SK-N-SH (cell line): ENCODE measurements around the gene GLRA1. TPM values are rescaled to one million over a fixed set of nuclear protein-coding genes. Genes with fewer than 3 reads are reported as not detected.
A peak's percentile ranks its signal among the peaks of the same experiment; 100 is the strongest.

Experiments used
- CTCF ChIA-PET: fragments of 300-600, 350-600 bp; formaldehyde crosslinking; extraction: SDS; loops from one replicate; lab custom pipeline; 2021; lab: Yijun Ruan, JAX
- POLR2A ChIA-PET: fragments of 350-600 bp; sonication (Branson Sonifier 250); formaldehyde crosslinking; extraction: SDS; loops from one replicate; lab custom pipeline; 2020; ENCODE audit warnings: antibody characterized with exemption, inconsistent platforms; lab: Yijun Ruan, JAX
- DNase-seq: peaks from one replicate; pipeline ENCODE4 v3.0.0; 2012
- H2AFZ ChIP-seq: fragments of 200-600 bp; sonication (generic); 2 replicates; pipeline ENCODE4 v1.8.1; 2016; ENCODE audit warnings: antibody characterized with exemption, mild to moderate bottlenecking, low read depth
- H3F3A ChIP-seq: fragments of 200-600 bp; sonication (generic); replicated peaks from 2 replicates; pipeline ENCODE3; 2016; ENCODE audit warnings: antibody characterized with exemption, mild to moderate bottlenecking; ENCODE audit not compliant: insufficient read depth
- H3K27ac ChIP-seq, 2 experiments: fragments of 200-500 bp in 1 of 2; fragments of 200-600 bp in 1 of 2; sonication (Bioruptor generic) in 1 of 2; sonication (generic), shearing (Covaris generic) in 1 of 2; 2 replicates each; pipeline versions ENCODE4 v1.5.1 to v1.6.1; 2014 to 2016; ENCODE audit warnings: low read depth in 2 of 2, inconsistent platforms in 1 of 2, low read length in 1 of 2, mild to moderate bottlenecking in 1 of 2, mixed read lengths in 1 of 2
- H3K27me3 ChIP-seq: fragments of 200-600 bp; sonication (generic), shearing (Covaris generic); 2 replicates; pipeline ENCODE4 v1.6.1; 2016; ENCODE audit warnings: mixed run types; ENCODE audit not compliant: insufficient read depth
- H3K36me3 ChIP-seq, 2 experiments: fragments of 200-500 bp in 1 of 2; fragments of 200-600 bp in 1 of 2; sonication (Bioruptor generic) in 1 of 2; sonication (generic) in 1 of 2; replicated peaks in 1 of 2; 2 replicates each; pipeline versions ENCODE3 to v1.5.1; 2014 to 2016; ENCODE audit warnings: low read length in 1 of 2, mild to moderate bottlenecking in 1 of 2; ENCODE audit not compliant: insufficient read depth in 2 of 2, control insufficient read depth in 1 of 2
- H3K4me1 ChIP-seq, 2 experiments: fragments of 200-500 bp in 1 of 2; fragments of 200-600 bp in 1 of 2; sonication (Bioruptor generic) in 1 of 2; sonication (generic), shearing (Covaris generic) in 1 of 2; 2 replicates each; pipeline versions ENCODE4 v1.5.1 to v1.6.1; 2014 to 2016; ENCODE audit warnings: low read depth in 1 of 2, low read length in 1 of 2, mixed run types in 1 of 2; ENCODE audit not compliant: insufficient read depth in 2 of 2, control insufficient read depth in 1 of 2
- H3K4me2 ChIP-seq: fragments of 200-600 bp; sonication (generic), shearing (Covaris generic); 2 replicates; pipeline ENCODE4 v1.6.1; 2017; ENCODE audit warnings: mixed run types
- H3K4me3 ChIP-seq, 2 experiments: fragments of 200-500 bp in 1 of 2; fragments of 200-600 bp in 1 of 2; sonication (Bioruptor generic) in 1 of 2; sonication (generic), shearing (Covaris generic) in 1 of 2; 2 replicates each; pipeline versions ENCODE4 v1.5.1 to v1.8.1; 2014 to 2016; ENCODE audit warnings: low read depth in 2 of 2, inconsistent platforms in 1 of 2, low read length in 1 of 2, mild to moderate bottlenecking in 1 of 2, mixed read lengths in 1 of 2, moderate library complexity in 1 of 2
- H3K79me2 ChIP-seq: fragments of 200-600 bp; sonication (generic); 2 replicates; pipeline ENCODE4 v1.8.1; 2017; ENCODE audit warnings: mild to moderate bottlenecking; ENCODE audit not compliant: insufficient read depth
- H3K9ac ChIP-seq: fragments of 200-600 bp; sonication (generic); 2 replicates; pipeline ENCODE4 v1.6.1; 2017; ENCODE audit warnings: mixed run types
- H3K9me2 ChIP-seq: fragments of 200-600 bp; sonication (generic); 2 replicates; pipeline ENCODE4 v1.6.1; 2017; ENCODE audit warnings: mixed run types
- H3K9me3 ChIP-seq: fragments of 200-600 bp; sonication (generic); 2 replicates; pipeline ENCODE4 v1.6.1; 2017; ENCODE audit warnings: mixed run types, mild to moderate bottlenecking, moderate library complexity
- H4K20me1 ChIP-seq: fragments of 200-600 bp; sonication (generic); 2 replicates; pipeline ENCODE4 v1.6.1; 2017; ENCODE audit warnings: mild to moderate bottlenecking, mixed run types; ENCODE audit not compliant: insufficient read depth
- EZH2phosphoT487 ChIP-seq: fragments of 200-600 bp; sonication (generic); IDR thresholded peaks from 2 replicates; pipeline ENCODE4 v1.6.1; 2017; ENCODE audit warnings: low read depth, mixed run types, mild to moderate bottlenecking, antibody characterized with exemption, moderate library complexity, borderline replicate concordance
- FOSL2 ChIP-seq: IDR thresholded peaks from 2 replicates; pipeline ENCODE4 v1.4.0; 2012; ENCODE audit warnings: low read depth, mild to moderate bottlenecking, moderate library complexity, borderline replicate concordance
- GABPA ChIP-seq: IDR thresholded peaks from 2 replicates; pipeline ENCODE4 v1.4.0; 2012; ENCODE audit warnings: low read depth, mild to moderate bottlenecking
- MAX ChIP-seq: IDR thresholded peaks from 2 replicates; pipeline ENCODE4 v1.4.0; 2012; ENCODE audit warnings: low read depth
- MXI1 ChIP-seq: IDR thresholded peaks from 2 replicates; pipeline ENCODE4 v1.6.1; 2012; ENCODE audit warnings: mild to moderate bottlenecking, low read depth, low read length, improper control_type of control experiment
- NFIC ChIP-seq: IDR thresholded peaks from 2 replicates; pipeline ENCODE4 v1.4.0; 2012; ENCODE audit warnings: borderline replicate concordance
- RCOR1 ChIP-seq: fragments of 150-350 bp; IDR thresholded peaks from 2 replicates; pipeline ENCODE4 v1.6.1; 2017; ENCODE audit warnings: antibody characterized with exemption, low read length
- RXRA ChIP-seq: IDR thresholded peaks from 2 replicates; pipeline ENCODE4 v1.4.0; 2012; ENCODE audit warnings: low read depth, mild to moderate bottlenecking, borderline replicate concordance
- SIN3A ChIP-seq: IDR thresholded peaks from 2 replicates; pipeline ENCODE4 v1.6.1; 2012; ENCODE audit warnings: low read depth, mild to moderate bottlenecking, low read length, moderate library complexity, borderline replicate concordance
- TAF1 ChIP-seq: IDR thresholded peaks from 2 replicates; pipeline ENCODE4 v1.6.1; 2012; ENCODE audit warnings: low read depth, mild to moderate bottlenecking, low read length, moderate library complexity, borderline replicate concordance
- TCF12 ChIP-seq: IDR thresholded peaks from 2 replicates; pipeline ENCODE4 v1.4.0; 2012
- USF2 ChIP-seq: fragments of 150-350 bp; IDR thresholded peaks from 2 replicates; pipeline ENCODE4 v1.6.1; 2017; ENCODE audit warnings: antibody characterized with exemption, low read length, low read depth, borderline replicate concordance
- ZBTB33 ChIP-seq: IDR thresholded peaks from 2 replicates; pipeline ENCODE4 v1.4.0; 2012; ENCODE audit warnings: low read depth, borderline replicate concordance
- WGBS: methylation state at CpG from one replicate; pipeline ENCODE4 v1.1.6; 2017; ENCODE audit warnings: low lambda C conversion rate; 5-methylcytosine and 5-hydroxymethylcytosine counted together
- polyA plus RNA-seq, 3 experiments: library from polyadenylated mRNA; depleted of rRNA; stranded (reverse); fragments of >200 nt; gene quantifications; 2 replicates each; pipeline ENCODE4 v1.2.3, GENCODE V29; 2012
- TF ChIP-seq, protein P1 (sequence below): IDR thresholded peaks from 2 replicates; pipeline ENCODE4 v1.6.1; 2012; ENCODE audit warnings: mild to moderate bottlenecking, low read depth, low read length, moderate library complexity

Gene GLRA1
- polyA plus RNA-seq, 1 of the 3 experiments (the other 2 are of a cell fraction): not detected

- Histone ChIP-seq H3F3A (peaks cover 36% of the 10 kb centered on the region), H3K9me2 (no peaks in the 10 kb centered on the region), H3K79me2 (peaks cover 95% of the 10 kb centered on the region), H3K4me3 (no peak overlapping the region), H3K27ac (peak overlapping the region in 1 of 2 experiments; percentile 8; a peak in 1 of 4 replicates), H3K36me3 (peaks cover 71 to 91% of the 10 kb centered on the region in 2 experiments), H3K9me3 (no peaks in the 10 kb centered on the region), H3K27me3 (no peaks in the 10 kb centered on the region), H4K20me1 (peaks cover 32% of the 10 kb centered on the region), H3K4me1 (peaks cover 0 to 6% of the 10 kb centered on the region in 2 experiments; a peak in 1 of 4 replicates), H3K9ac (no peak overlapping the region), H3K4me2 (no peak overlapping the region), H2AFZ (no peak overlapping the region)
- POLR2A ChIA-PET: no interaction called here
- WGBS: 58% methylated on average over 3 of the region's 3 CpGs
- CTCF ChIA-PET: interaction anchor here (1.1 kb wide), 1 partner anchor 11 kb away, joined by 3 read pairs; no protein-coding TSS in a partner anchor
- DNase-seq: no peak
- TF ChIP-seq FOSL2 (peak; percentile 24; the same call in 1 of the 2 replicates), NFIC (no peak)
Measured at GRCh38 chr5:151799407-151799806, 125.2 kb downstream of the GLRA1 start.

DNA sequence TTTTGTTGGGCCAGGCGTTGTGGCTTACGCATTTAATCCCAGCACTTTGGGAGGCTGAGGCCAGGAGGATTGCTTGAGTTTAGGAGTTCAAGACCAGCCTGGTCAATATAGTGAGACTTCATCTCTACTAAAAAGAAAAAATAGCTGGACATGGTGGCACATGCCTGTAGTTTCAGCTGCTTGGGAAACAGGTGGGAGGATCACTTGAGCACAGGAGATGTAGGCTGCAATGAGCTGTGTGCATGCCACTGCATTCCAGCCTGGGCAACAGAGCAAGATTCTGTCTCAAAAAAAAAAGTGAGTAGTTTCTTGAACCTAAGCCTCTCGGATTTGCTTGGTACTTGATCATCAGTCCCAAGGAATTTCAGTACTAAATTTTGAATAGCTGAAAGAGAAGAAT lies 126.0 kb downstream of the GLRA1 start:
- Histone ChIP-seq H3K79me2 (peaks cover 95% of the 10 kb centered on the region), H3K27me3 (no peaks in the 10 kb centered on the region), H3K4me2 (no peak overlapping the region), H3F3A (peaks cover 35% of the 10 kb centered on the region), H3K36me3 (peaks cover 71 to 91% of the 10 kb centered on the region in 2 experiments), H3K4me1 (peaks cover 0 to 6% of the 10 kb centered on the region in 2 experiments; a peak in 1 of 4 replicates), H3K27ac (no peak overlapping the region), H2AFZ (no peak overlapping the region), H3K9me3 (no peaks in the 10 kb centered on the region), H3K9me2 (no peaks in the 10 kb centered on the region), H4K20me1 (peaks cover 39% of the 10 kb centered on the region), H3K9ac (no peak overlapping the region), H3K4me3 (no peak overlapping the region)
- CTCF ChIA-PET: interaction anchor here (1.0 to 1.5 kb wide), 3 partner anchors 12 to 27 kb away, joined by 3 to 5 read pairs (median 3); no protein-coding TSS in a partner anchor
- POLR2A ChIA-PET: no interaction called here
- TF ChIP-seq RXRA: no peak
- no peak for TF ChIP-seq MXI1
- no peak for TF ChIP-seq MAX
- no peak for TF ChIP-seq EZH2phosphoT487
- no peak for TF ChIP-seq FOSL2
- TF ChIP-seq RCOR1: no peak
- TF ChIP-seq GABPA: no peak
- no peak for TF ChIP-seq TCF12
- TF ChIP-seq ZBTB33: no peak
- TF ChIP-seq, protein P1, sequence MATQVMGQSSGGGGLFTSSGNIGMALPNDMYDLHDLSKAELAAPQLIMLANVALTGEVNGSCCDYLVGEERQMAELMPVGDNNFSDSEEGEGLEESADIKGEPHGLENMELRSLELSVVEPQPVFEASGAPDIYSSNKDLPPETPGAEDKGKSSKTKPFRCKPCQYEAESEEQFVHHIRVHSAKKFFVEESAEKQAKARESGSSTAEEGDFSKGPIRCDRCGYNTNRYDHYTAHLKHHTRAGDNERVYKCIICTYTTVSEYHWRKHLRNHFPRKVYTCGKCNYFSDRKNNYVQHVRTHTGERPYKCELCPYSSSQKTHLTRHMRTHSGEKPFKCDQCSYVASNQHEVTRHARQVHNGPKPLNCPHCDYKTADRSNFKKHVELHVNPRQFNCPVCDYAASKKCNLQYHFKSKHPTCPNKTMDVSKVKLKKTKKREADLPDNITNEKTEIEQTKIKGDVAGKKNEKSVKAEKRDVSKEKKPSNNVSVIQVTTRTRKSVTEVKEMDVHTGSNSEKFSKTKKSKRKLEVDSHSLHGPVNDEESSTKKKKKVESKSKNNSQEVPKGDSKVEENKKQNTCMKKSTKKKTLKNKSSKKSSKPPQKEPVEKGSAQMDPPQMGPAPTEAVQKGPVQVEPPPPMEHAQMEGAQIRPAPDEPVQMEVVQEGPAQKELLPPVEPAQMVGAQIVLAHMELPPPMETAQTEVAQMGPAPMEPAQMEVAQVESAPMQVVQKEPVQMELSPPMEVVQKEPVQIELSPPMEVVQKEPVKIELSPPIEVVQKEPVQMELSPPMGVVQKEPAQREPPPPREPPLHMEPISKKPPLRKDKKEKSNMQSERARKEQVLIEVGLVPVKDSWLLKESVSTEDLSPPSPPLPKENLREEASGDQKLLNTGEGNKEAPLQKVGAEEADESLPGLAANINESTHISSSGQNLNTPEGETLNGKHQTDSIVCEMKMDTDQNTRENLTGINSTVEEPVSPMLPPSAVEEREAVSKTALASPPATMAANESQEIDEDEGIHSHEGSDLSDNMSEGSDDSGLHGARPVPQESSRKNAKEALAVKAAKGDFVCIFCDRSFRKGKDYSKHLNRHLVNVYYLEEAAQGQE: no peak
- no peak for TF ChIP-seq USF2
- no peak for TF ChIP-seq SIN3A
- TF ChIP-seq TAF1: no peak
- DNase-seq: no peak
- WGBS: 96% methylated on average over 3 of the region's 3 CpGs
